Coronary artery (tissue), 2 donors: Measurements from ENCODE around the gene ENPEP.

Experiments used
- DNase-seq: peaks from one replicate; pipeline ENCODE4 v3.0.0-alpha.2; 2017; ENCODE audit warnings: low spot score
- H3K27ac ChIP-seq, 2 donors: fragments of 200-600 bp; sonication (generic); one replicate each; pipeline ENCODE4 v1.5.1; 2016 to 2019
- H3K4me3 ChIP-seq: fragments of 200-600 bp; sonication (generic); 2 replicates; pipeline ENCODE4 v1.5.1; 2016; ENCODE audit warnings: mild to moderate bottlenecking, moderate library complexity
- CTCF ChIP-seq: fragments of 200-600 bp; sonication (generic); IDR thresholded peaks from one replicate; pipeline ENCODE4 v1.5.1; 2019; ENCODE audit warnings: antibody characterized with exemption

The ENPEP gene

GRCh38 chr4:110605077-110605476 is 129.1 kb downstream of the ENPEP start:
- no peak for DNase-seq
- no peak overlapping the region for H3K27ac ChIP-seq
- TF ChIP-seq CTCF, result no peak
- no peak overlapping the region for H3K4me3 ChIP-seq

- DNase-seq, result no peak
- H3K27ac ChIP-seq, result no peak overlapping the region
- no peak overlapping the region for H3K4me3 ChIP-seq
- no peak for TF ChIP-seq CTCF
Observed at GRCh38 chr4:110609044-110609750, 133.2 kb downstream of the ENPEP start.

- no peak overlapping the region for H3K4me3 ChIP-seq
- TF ChIP-seq CTCF, result no peak
Observed at GRCh38 chr4:110610620-110610939, 134.6 kb downstream of the ENPEP start.

GRCh38 chr4:110610940-110611831 is 135.2 kb downstream of the ENPEP start:
- no peak for DNase-seq
- Histone ChIP-seq H3K4me3 (peak overlapping the region; percentile 62), H3K27ac (no peak overlapping the region)
- no peak for TF ChIP-seq CTCF

More at GRCh38 chr4:110610620-110610939, 134.6 kb downstream of the ENPEP start:
- no peak overlapping the region for H3K27ac ChIP-seq
- DNase-seq, result no peak

- no peak for TF ChIP-seq CTCF
- Histone ChIP-seq H3K27ac (no peak overlapping the region), H3K4me3 (peak overlapping the region; percentile 62)
- DNase-seq, result no peak
Observed at GRCh38 chr4:110611968-110612447, 136.1 kb downstream of the ENPEP start.

GRCh38 chr4:110612631-110613269 is 136.8 kb downstream of the ENPEP start:
- DNase-seq, result no peak
- TF ChIP-seq CTCF, result no peak
- Histone ChIP-seq H3K4me3 (no peak overlapping the region), H3K27ac (no peak overlapping the region)
